Naive thymus-derived CD4-positive, alpha-beta T cell (primary cell): ENCODE data around the gene AOPEP. TPM values are rescaled to one million over a fixed set of nuclear protein-coding genes. Genes with fewer than 3 reads are reported as not detected.
A peak's percentile ranks its signal among the peaks of the same experiment; 100 is the strongest.
"Not testable (repeated sequence)": the region's sequence is repeated elsewhere in the genome, so short reads cannot be mapped to it uniquely, and the experiment has no call there.

ENCODE experiments used
- ATAC-seq: fragments of 150-1000 bp; cut with Tn5 transposase; 2 replicates; pipeline ENCODE4 v1.10.0; 2021; ENCODE audit warnings: mild to moderate bottlenecking, moderate library complexity
- CTCF ChIA-PET: fragments of 350-600 bp; sonication (Branson Sonifier 250); formaldehyde crosslinking; loops from one replicate; lab custom pipeline; 2021; ENCODE audit warnings: antibody characterized with exemption; lab: Charles Lee
- POLR2A ChIA-PET: fragments of 350-600 bp; sonication (Branson Sonifier 250); formaldehyde crosslinking; loops from one replicate; lab custom pipeline; 2021; ENCODE audit warnings: antibody characterized with exemption, inconsistent platforms; lab: Charles Lee
- DNase-seq, 9 donors: peaks; one replicate each; pipeline versions ENCODE4 v3.0.0 to v3.0.0-alpha.2; 2020 to 2022; ENCODE audit warnings: mixed read lengths in 1 of 9
- H3K27ac ChIP-seq: one replicate; pipeline ENCODE4 v1.7.0; 2013; ENCODE audit warnings: mild to moderate bottlenecking, low read depth, low read length, moderate library complexity
- H3K27me3 ChIP-seq, 2 donors: one replicate each; pipeline ENCODE4 v1.7.0; 2013; ENCODE audit warnings: low read length in 2 of 2, mild to moderate bottlenecking in 2 of 2, moderate library complexity in 2 of 2; ENCODE audit not compliant: control insufficient read depth in 2 of 2, insufficient read depth in 2 of 2
- H3K36me3 ChIP-seq, 3 experiments: 1 replicate in 2 of 3; 2 replicates in 1 of 3; pipeline ENCODE4 v1.7.0; 2013; ENCODE audit warnings: low read length in 3 of 3, mild to moderate bottlenecking in 3 of 3, moderate library complexity in 1 of 3; ENCODE audit not compliant: insufficient read depth in 3 of 3, control insufficient read depth in 2 of 3
- H3K4me1 ChIP-seq, 2 donors: one replicate each; pipeline ENCODE4 v1.7.0; 2013; ENCODE audit warnings: low read length in 2 of 2, mild to moderate bottlenecking in 2 of 2, moderate library complexity in 1 of 2; ENCODE audit not compliant: control insufficient read depth in 2 of 2, insufficient read depth in 2 of 2
- H3K4me3 ChIP-seq: 2 replicates; pipeline ENCODE4 v1.7.0; 2013; ENCODE audit warnings: mild to moderate bottlenecking, low read length
- H3K9me3 ChIP-seq, 3 experiments: 1 replicate in 2 of 3; 2 replicates in 1 of 3; pipeline ENCODE4 v1.7.0; 2013; ENCODE audit warnings: low read length in 3 of 3; ENCODE audit not compliant: control insufficient read depth in 2 of 3
- H3K27ac Mint-ChIP-seq, 9 donors: one replicate each; pipeline ENCODE4 v1.8.0; 2020 to 2022; ENCODE audit warnings: mixed read lengths in 9 of 9, mild to moderate bottlenecking in 8 of 9, moderate library complexity in 5 of 9, inconsistent platforms in 2 of 9
- H3K27me3 Mint-ChIP-seq, 5 donors: one replicate each; pipeline ENCODE4 v1.8.0; 2021 to 2022; ENCODE audit warnings: mixed read lengths in 5 of 5, mild to moderate bottlenecking in 1 of 5
- H3K36me3 Mint-ChIP-seq, 5 donors: one replicate each; pipeline ENCODE4 v1.8.0; 2020 to 2022; ENCODE audit warnings: mixed read lengths in 5 of 5, mild to moderate bottlenecking in 3 of 5, inconsistent platforms in 1 of 5
- H3K4me1 Mint-ChIP-seq, 7 donors: one replicate each; pipeline ENCODE4 v1.8.0; 2020 to 2022; ENCODE audit warnings: mixed read lengths in 7 of 7, mild to moderate bottlenecking in 3 of 7, inconsistent platforms in 1 of 7
- H3K4me3 Mint-ChIP-seq, 10 donors: one replicate each; pipeline ENCODE4 v1.8.0; 2020 to 2022; ENCODE audit warnings: mild to moderate bottlenecking in 10 of 10, mixed read lengths in 10 of 10, moderate library complexity in 6 of 10, inconsistent platforms in 2 of 10
- H3K9me3 Mint-ChIP-seq, 11 donors: one replicate each; pipeline ENCODE4 v1.8.0; 2020 to 2022; ENCODE audit warnings: mixed read lengths in 11 of 11, mild to moderate bottlenecking in 4 of 11, inconsistent platforms in 1 of 11, moderate library complexity in 1 of 11
- intact Hi-C, 2 donors: fragments of 100-400 bp; cut with micrococcal nuclease; formaldehyde crosslinking; loops; one replicate each; pipeline ENCODE4 v1.15.1; 2023
- polyA plus RNA-seq, 2 donors: library from polyadenylated mRNA; unstranded; fragments of 300-500 nt; fragmentation: Illumina TruSeq; gene quantifications; one replicate each; pipeline ENCODE4 v1.2.3, GENCODE V29; 2021
- total RNA-seq, 6 experiments: library from RNA in 5 of 6; stranded (reverse) in 5 of 6; gene quantifications; 1 replicate in 5 of 6; 2 replicates in 1 of 6; pipeline ENCODE4 v1.2.3 and lab custom pipeline; 2021 to 2026

Gene AOPEP
- total and polyA plus RNA-seq, 7 experiments from 2014 or later = 5.7 to 19.0 (median 13.6) TPM

DNA sequence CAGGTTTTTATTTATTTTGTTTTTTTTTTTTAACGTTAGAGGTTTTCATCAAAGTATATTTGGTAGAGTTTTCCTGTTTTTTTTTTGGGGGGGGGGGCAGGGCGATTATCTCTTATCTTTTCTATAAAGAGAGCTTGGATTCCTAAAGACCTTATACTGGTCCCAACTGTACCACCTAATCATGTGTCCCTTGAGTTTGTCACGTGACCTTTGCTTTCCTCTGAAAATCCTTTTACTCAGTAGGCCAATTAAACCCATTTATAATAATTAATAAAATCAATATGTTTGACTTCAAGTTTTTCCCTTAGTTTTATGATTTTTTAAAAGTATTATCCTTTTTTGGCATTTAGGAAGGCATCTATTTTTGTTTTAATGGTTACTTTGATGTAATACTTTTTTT, 286.4 kb downstream of the AOPEP start:
- H3K36me3 ChIP-seq = no peaks in the 10 kb centered on the region
- H3K4me3 ChIP-seq = no peak overlapping the region
- H3K27ac ChIP-seq = no peak overlapping the region
- no peaks in the 10 kb centered on the region for H3K9me3 Mint-ChIP-seq
- no peaks in the 10 kb centered on the region for H3K27me3 ChIP-seq
- no peak overlapping the region for H3K4me3 Mint-ChIP-seq
- H3K27me3 Mint-ChIP-seq = no peaks in the 10 kb centered on the region
- H3K4me1 ChIP-seq = no peaks in the 10 kb centered on the region
- ChIA-PET CTCF (no interaction called here), POLR2A (no interaction called here)
- H3K36me3 Mint-ChIP-seq = peaks cover 0 to 13% (median 5%) of the 10 kb centered on the region in 5 donors
- H3K27ac Mint-ChIP-seq = no peak overlapping the region
- H3K4me1 Mint-ChIP-seq = peaks cover 0 to 5% (median 0%) of the 10 kb centered on the region in 7 donors
- intact Hi-C loops = no loop called here
- DNase-seq = no peak
- H3K9me3 ChIP-seq = no peaks in the 10 kb centered on the region
- no peak for ATAC-seq

DNA sequence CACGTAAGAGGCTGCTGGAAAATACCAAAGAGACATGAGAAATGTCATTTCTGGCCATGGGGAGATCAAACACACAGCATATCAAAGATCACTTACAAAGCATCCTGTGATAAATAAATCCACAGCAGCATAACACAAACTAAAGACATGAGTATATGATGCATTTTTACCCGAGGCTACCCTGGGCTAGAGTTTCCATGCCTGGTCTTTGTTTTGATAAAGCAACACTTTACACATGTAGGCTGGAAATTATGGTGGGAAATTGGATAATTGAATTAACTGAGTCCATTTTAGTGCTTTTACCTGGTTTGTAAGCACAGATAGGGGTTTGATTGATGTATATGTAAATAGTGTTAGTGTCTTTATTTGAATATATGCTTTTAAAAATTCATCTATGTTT, 288.4 kb downstream of the AOPEP start:
- ChIA-PET CTCF (no interaction called here), POLR2A (no interaction called here)

DNA sequence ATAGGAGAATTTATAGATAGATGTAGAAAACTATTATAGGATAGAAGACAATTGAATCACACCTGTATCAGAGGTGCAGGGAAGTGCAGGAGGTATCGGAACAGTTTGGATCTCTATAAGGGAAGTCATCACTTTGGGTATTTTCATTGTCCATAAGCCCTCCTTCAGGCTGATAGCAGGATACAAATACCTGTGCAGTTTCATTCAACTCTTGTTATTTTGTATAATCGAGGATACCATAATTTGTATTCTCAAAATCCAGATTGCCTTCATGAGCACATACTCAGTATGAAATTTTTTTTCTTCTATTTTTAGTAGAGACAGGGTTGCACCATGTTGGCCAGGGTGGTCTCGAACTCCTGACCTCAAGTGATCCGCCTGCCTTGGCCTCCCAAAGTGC, 289.1 kb downstream of the AOPEP start:
- DNase-seq = no peak
- no peak overlapping the region for H3K27ac Mint-ChIP-seq
- Histone ChIP-seq H3K36me3 (no peaks in the 10 kb centered on the region), H3K4me3 (no peak overlapping the region), H3K9me3 (no peaks in the 10 kb centered on the region), H3K27me3 (no peaks in the 10 kb centered on the region), H3K27ac (no peak overlapping the region), H3K4me1 (no peaks in the 10 kb centered on the region)
- H3K9me3 Mint-ChIP-seq = no peaks in the 10 kb centered on the region
- intact Hi-C loops = no loop called here
- H3K4me3 Mint-ChIP-seq = no peak overlapping the region
- H3K27me3 Mint-ChIP-seq = no peaks in the 10 kb centered on the region
- peaks cover 0 to 9% (median 0%) of the 10 kb centered on the region in 7 donors for H3K4me1 Mint-ChIP-seq
- ChIA-PET CTCF (no interaction called here), POLR2A (no interaction called here)
- ATAC-seq = no peak
- H3K36me3 Mint-ChIP-seq = peaks cover 4 to 25% (median 8%) of the 10 kb centered on the region in 5 donors

More for the DNA sequence above, 288.4 kb downstream of the AOPEP start:
- ATAC-seq = no peak
- Histone ChIP-seq H3K36me3 (no peaks in the 10 kb centered on the region), H3K9me3 (no peaks in the 10 kb centered on the region), H3K27ac (no peak overlapping the region), H3K4me3 (no peak overlapping the region), H3K27me3 (no peaks in the 10 kb centered on the region), H3K4me1 (no peaks in the 10 kb centered on the region)
- intact Hi-C loops = no loop called here
- H3K27ac Mint-ChIP-seq = no peak overlapping the region
- DNase-seq = no peak
- H3K27me3 Mint-ChIP-seq = no peaks in the 10 kb centered on the region
- H3K36me3 Mint-ChIP-seq = peaks cover 4 to 23% (median 8%) of the 10 kb centered on the region in 5 donors
- no peaks in the 10 kb centered on the region for H3K9me3 Mint-ChIP-seq
- no peak overlapping the region for H3K4me3 Mint-ChIP-seq
- peaks cover 0 to 9% (median 0%) of the 10 kb centered on the region in 7 donors for H3K4me1 Mint-ChIP-seq

DNA sequence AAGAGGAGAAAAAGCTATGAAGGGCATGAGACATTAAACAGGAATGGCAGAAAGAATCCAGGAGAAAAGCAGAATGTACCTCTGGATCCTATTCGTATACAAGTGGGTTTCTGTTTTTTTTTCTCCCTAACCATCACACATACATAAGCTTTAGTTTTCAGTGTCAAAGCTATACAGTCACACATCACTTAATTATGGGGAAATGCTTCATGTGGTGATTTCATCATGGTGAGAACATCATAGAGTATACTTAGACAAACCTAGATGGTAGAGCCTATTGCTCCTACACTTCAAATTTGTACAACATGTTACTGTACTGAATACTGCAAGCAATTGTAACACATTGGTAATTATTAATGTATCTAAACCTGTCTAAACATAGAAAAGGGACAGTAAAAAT, 290.6 kb downstream of the AOPEP start:
- H3K36me3 ChIP-seq = no peaks in the 10 kb centered on the region
- CTCF ChIA-PET = no interaction called here
- Mint-ChIP-seq H3K27me3 (no peaks in the 10 kb centered on the region), H3K4me1 (peaks cover 0 to 9% (median 0%) of the 10 kb centered on the region in 7 donors), H3K4me3 (no peak overlapping the region), H3K9me3 (no peaks in the 10 kb centered on the region), H3K36me3 (peaks cover 4 to 31% (median 18%) of the 10 kb centered on the region in 5 donors), H3K27ac (no peak overlapping the region)
- no peaks in the 10 kb centered on the region for H3K27me3 ChIP-seq
- H3K9me3 ChIP-seq = no peaks in the 10 kb centered on the region
- POLR2A ChIA-PET = interaction anchor here (0.6 to 0.7 kb wide), 3 partner anchors 157 to 993 kb away, joined by 3 to 4 read pairs (median 3); no protein-coding TSS in a partner anchor
- H3K27ac ChIP-seq = no peak overlapping the region
- DNase-seq = no peak
- intact Hi-C loops = no loop called here
- ATAC-seq = no peak
- H3K4me1 ChIP-seq = no peaks in the 10 kb centered on the region
- H3K4me3 ChIP-seq = no peak overlapping the region

DNA sequence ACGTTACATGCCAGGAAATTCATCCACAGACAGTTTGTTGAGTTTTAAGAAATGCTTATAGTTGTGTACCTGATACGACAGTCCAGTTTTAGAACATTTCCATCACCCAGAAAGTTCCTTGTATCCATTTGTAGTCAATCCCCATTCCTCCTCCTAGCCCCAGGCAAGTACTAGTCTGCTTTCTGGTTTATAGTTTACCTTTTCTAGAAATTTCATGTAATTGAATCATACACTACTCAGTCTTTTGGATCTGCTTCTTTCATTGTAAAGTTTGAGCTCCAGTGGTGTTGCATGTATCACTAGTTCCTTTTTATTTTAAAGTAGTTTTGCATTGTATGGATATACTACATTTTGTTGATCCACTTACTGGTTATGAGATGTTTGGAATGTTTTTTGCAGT, 291.2 kb downstream of the AOPEP start:
- no peak overlapping the region for H3K4me3 ChIP-seq
- H3K27me3 ChIP-seq = no peaks in the 10 kb centered on the region
- Mint-ChIP-seq H3K36me3 (peaks cover 4 to 31% (median 19%) of the 10 kb centered on the region in 5 donors), H3K9me3 (no peaks in the 10 kb centered on the region), H3K4me3 (no peak overlapping the region), H3K27me3 (no peaks in the 10 kb centered on the region), H3K4me1 (peaks cover 0 to 9% (median 0%) of the 10 kb centered on the region in 7 donors), H3K27ac (no peak overlapping the region)
- H3K9me3 ChIP-seq = no peaks in the 10 kb centered on the region
- DNase-seq (no peak), ATAC-seq (no peak)
- no peaks in the 10 kb centered on the region for H3K36me3 ChIP-seq
- no peaks in the 10 kb centered on the region for H3K4me1 ChIP-seq
- intact Hi-C loops = no loop called here
- POLR2A ChIA-PET = no interaction called here
- no peak overlapping the region for H3K27ac ChIP-seq
- CTCF ChIA-PET = no interaction called here

DNA sequence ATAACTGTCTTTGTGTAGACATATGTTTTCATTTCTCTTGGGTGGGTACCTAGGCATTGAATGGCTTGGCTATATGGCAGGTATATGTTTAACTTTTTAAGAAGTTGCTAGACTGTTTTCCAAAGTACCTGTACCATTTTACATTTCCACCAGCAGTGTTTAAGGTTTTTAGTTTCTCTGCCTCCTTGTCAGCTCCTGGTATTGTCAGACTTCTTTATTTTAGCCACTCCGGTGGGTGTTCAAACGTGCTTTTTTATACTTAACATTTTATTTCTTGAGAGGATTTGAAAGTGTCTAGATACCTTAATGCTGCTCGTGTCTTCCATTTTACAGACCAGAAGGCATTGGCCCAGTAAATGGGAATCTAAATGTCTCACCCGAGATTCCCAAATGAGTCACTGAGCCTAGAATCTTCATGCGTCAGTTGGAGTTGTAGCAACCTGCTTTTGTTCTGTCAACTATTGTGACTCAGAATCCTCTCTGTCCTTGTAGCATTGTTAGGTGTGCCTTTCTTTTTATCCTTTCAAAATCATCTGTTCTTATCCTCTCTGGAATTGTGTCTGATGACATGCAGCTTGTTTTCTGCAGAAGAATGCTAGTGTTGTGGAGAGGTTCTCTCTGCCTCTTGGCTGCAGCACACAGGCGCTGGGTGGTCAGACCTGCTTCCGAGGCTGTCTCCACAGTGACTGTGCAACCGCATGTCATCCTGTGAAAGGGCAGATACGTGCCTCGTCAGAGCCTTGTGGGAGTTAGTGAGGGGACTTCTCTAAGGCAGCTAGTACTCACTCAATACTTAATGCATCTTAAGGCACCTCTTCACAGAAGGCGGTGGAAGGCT, 291.8 kb downstream of the AOPEP start:
- Mint-ChIP-seq H3K27me3 (no peaks in the 10 kb centered on the region), H3K4me3 (peak overlapping the region in 1 of 10 donors; percentile 32), H3K36me3 (peaks cover 4 to 31% (median 19%) of the 10 kb centered on the region in 5 donors), H3K9me3 (no peaks in the 10 kb centered on the region), H3K4me1 (peaks cover 0 to 9% (median 0%) of the 10 kb centered on the region in 7 donors), H3K27ac (no peak overlapping the region)
- Histone ChIP-seq H3K4me1 (no peaks in the 10 kb centered on the region), H3K36me3 (no peaks in the 10 kb centered on the region), H3K9me3 (no peaks in the 10 kb centered on the region), H3K27ac (no peak overlapping the region), H3K4me3 (no peak overlapping the region), H3K27me3 (no peaks in the 10 kb centered on the region)
- ATAC-seq = peak; percentile 68
- intact Hi-C loops = no loop called here
- no peak for DNase-seq
- CTCF ChIA-PET = no interaction called here
- POLR2A ChIA-PET = no interaction called here

DNA sequence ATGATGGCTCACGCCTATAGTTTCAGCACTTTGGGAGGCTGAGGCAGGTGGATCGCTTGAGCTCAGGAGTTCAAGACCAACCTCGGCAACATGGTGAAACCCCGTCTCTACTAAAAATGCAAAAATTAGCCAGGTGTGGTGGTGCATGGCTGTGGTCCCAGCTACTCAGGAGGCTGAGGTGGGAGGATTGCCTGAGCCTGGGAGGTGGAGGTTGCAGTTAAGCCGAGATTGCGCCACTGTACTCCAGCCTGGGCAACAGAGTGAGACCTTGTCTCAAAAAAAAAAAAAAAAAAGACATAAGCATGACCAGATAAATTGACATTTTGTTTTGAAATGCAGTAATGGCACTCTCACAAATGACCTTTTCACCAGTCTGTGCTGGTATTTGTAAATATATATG, 294.1 kb downstream of the AOPEP start:
- H3K27me3 Mint-ChIP-seq, CTCF ChIA-PET, H3K9me3 Mint-ChIP-seq, H3K36me3 ChIP-seq, H3K4me1 ChIP-seq, H3K4me3 ChIP-seq, H3K9me3 ChIP-seq, H3K4me3 Mint-ChIP-seq, H3K27ac Mint-ChIP-seq, POLR2A ChIA-PET, H3K27ac ChIP-seq, H3K4me1 Mint-ChIP-seq, intact Hi-C loops, DNase-seq, H3K27me3 ChIP-seq, ATAC-seq: not testable (repeated sequence)
- peaks cover 4 to 31% (median 19%) of the 10 kb centered on the region in 5 donors for H3K36me3 Mint-ChIP-seq
